Neural progenitor cell (in vitro differentiated cells): ENCODE data around the gene PFDN4. TPM values are rescaled to one million over a fixed set of nuclear protein-coding genes. Genes with fewer than 3 reads are reported as not detected.

Experiments used
- DNase-seq: peaks from one replicate; pipeline ENCODE4 v3.0.0-alpha.2; 2016; ENCODE audit warnings: low spot score
- H2AFZ ChIP-seq: fragments of 200-600 bp; sonication (generic); replicated peaks from 2 replicates; pipeline ENCODE4 v1.6.1; 2016; ENCODE audit warnings: antibody characterized with exemption
- H3F3A ChIP-seq: fragments of 200-600 bp; sonication (generic); 2 replicates; pipeline ENCODE4 v1.6.1; 2016; ENCODE audit warnings: antibody characterized with exemption, low read depth
- H3K27ac ChIP-seq: fragments of 200-600 bp; sonication (generic); 2 replicates; pipeline ENCODE4 v1.5.1; 2016; ENCODE audit warnings: mild to moderate bottlenecking
- H3K27me3 ChIP-seq: fragments of 200-600 bp; sonication (generic); 2 replicates; pipeline ENCODE4 v1.6.1; 2016; ENCODE audit warnings: mild to moderate bottlenecking, moderate library complexity
- H3K36me3 ChIP-seq: fragments of 200-600 bp; sonication (generic); 2 replicates; pipeline ENCODE4 v1.5.1; 2016
- H3K4me1 ChIP-seq: fragments of 200-600 bp; sonication (generic); 2 replicates; pipeline ENCODE4 v1.6.1; 2016; ENCODE audit warnings: mixed run types
- H3K4me2 ChIP-seq: fragments of 200-600 bp; sonication (generic); 2 replicates; pipeline ENCODE4 v1.6.1; 2016
- H3K4me3 ChIP-seq: fragments of 200-600 bp; sonication (generic); 2 replicates; pipeline ENCODE4 v1.5.1; 2016
- H3K79me2 ChIP-seq: fragments of 200-600 bp; sonication (generic); 2 replicates; pipeline ENCODE4 v1.6.1; 2016; ENCODE audit warnings: low read depth
- H3K9ac ChIP-seq: fragments of 200-600 bp; sonication (generic); 2 replicates; pipeline ENCODE4 v1.6.1; 2016
- H3K9me3 ChIP-seq: fragments of 200-600 bp; sonication (generic); 2 replicates; pipeline ENCODE4 v1.5.1; 2016; ENCODE audit warnings: low read depth
- H4K20me1 ChIP-seq: fragments of 200-600 bp; sonication (generic); 2 replicates; pipeline ENCODE4 v1.6.1; 2016; ENCODE audit warnings: low read depth
- H3K27ac Mint-ChIP-seq: 3 replicates; pipeline ENCODE4 v1.8.0; 2021; ENCODE audit warnings: mixed read lengths
- H3K27me3 Mint-ChIP-seq: 2 replicates; pipeline ENCODE4 v1.8.0; 2022; ENCODE audit warnings: low read depth, mild to moderate bottlenecking, inconsistent platforms, moderate library complexity, mixed read lengths; ENCODE audit not compliant: insufficient read depth
- H3K36me3 Mint-ChIP-seq: 3 replicates; pipeline ENCODE4 v1.8.0; 2021; ENCODE audit warnings: mixed read lengths
- H3K4me1 Mint-ChIP-seq: 3 replicates; pipeline ENCODE4 v1.8.0; 2021; ENCODE audit warnings: mixed read lengths
- H3K4me3 Mint-ChIP-seq: 3 replicates; pipeline ENCODE4 v1.8.0; 2021; ENCODE audit warnings: mild to moderate bottlenecking, moderate library complexity, mixed read lengths
- H3K9me3 Mint-ChIP-seq: 3 replicates; pipeline ENCODE4 v1.8.0; 2020; ENCODE audit warnings: mixed read lengths
- EZH2 ChIP-seq: fragments of 200-600 bp; sonication (generic); IDR thresholded peaks from 2 replicates; pipeline ENCODE4 v1.6.1; 2017; ENCODE audit warnings: antibody characterized with exemption, mild to moderate bottlenecking, moderate library complexity
- EZH2phosphoT487 ChIP-seq: fragments of 200-600 bp; sonication (generic); IDR thresholded peaks from 2 replicates; pipeline ENCODE4 v1.6.1; 2017; ENCODE audit warnings: antibody characterized with exemption
- total RNA-seq: library from RNA; depleted of rRNA; stranded (reverse); fragments of >200 nt; gene quantifications from 2 replicates; pipeline ENCODE4 v1.2.3, GENCODE V29; 2015; ENCODE audit warnings: low replicate concordance
- TF ChIP-seq, protein P1 (sequence below): fragments of 200-600 bp; sonication (generic); IDR thresholded peaks from 2 replicates; pipeline ENCODE4 v1.5.1; 2017; ENCODE audit warnings: antibody characterized with exemption, mild to moderate bottlenecking

PFDN4 gene
- total RNA-seq, 1 donor from 2014 or later = 597 TPM

DNA sequence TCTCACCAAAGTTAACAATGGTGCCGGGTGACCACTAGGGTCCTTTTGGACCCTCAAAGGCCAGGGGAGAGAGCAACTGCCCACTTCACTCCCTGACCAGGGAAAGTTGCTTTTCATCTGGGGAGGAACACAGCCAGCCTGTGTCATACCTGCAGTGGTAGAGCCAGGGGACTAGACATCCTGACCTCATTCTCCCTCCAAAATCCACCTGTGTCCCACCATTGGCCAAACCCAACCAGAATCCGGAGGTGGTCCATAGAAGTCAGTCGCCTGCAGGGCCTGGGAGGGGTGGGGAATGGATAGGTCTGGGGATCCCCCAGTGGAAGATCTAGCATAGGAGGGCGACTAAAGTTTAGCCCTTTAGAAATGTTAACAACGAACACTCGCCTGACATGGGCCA lies 12.8 kb downstream of the PFDN4 start:
- Mint-ChIP-seq H3K9me3 (no peaks in the 10 kb centered on the region), H3K4me1 (peaks cover 42% of the 10 kb centered on the region), H3K36me3 (peaks cover 19% of the 10 kb centered on the region), H3K27me3 (no peaks in the 10 kb centered on the region), H3K4me3 (no peak overlapping the region), H3K27ac (peak overlapping the region; percentile 3)
- Histone ChIP-seq H3K4me1 (peaks cover 33% of the 10 kb centered on the region), H3K79me2 (peaks cover 5% of the 10 kb centered on the region), H3K4me2 (no peak overlapping the region), H3K27me3 (no peaks in the 10 kb centered on the region), H3K36me3 (peaks cover 14% of the 10 kb centered on the region), H3K27ac (no peak overlapping the region), H3F3A (peaks cover 38% of the 10 kb centered on the region), H2AFZ (no peak overlapping the region), H4K20me1 (no peaks in the 10 kb centered on the region), H3K4me3 (no peak overlapping the region), H3K9me3 (no peaks in the 10 kb centered on the region), H3K9ac (no peak overlapping the region)
- TF ChIP-seq EZH2phosphoT487 = no peak
- TF ChIP-seq, protein P1, sequence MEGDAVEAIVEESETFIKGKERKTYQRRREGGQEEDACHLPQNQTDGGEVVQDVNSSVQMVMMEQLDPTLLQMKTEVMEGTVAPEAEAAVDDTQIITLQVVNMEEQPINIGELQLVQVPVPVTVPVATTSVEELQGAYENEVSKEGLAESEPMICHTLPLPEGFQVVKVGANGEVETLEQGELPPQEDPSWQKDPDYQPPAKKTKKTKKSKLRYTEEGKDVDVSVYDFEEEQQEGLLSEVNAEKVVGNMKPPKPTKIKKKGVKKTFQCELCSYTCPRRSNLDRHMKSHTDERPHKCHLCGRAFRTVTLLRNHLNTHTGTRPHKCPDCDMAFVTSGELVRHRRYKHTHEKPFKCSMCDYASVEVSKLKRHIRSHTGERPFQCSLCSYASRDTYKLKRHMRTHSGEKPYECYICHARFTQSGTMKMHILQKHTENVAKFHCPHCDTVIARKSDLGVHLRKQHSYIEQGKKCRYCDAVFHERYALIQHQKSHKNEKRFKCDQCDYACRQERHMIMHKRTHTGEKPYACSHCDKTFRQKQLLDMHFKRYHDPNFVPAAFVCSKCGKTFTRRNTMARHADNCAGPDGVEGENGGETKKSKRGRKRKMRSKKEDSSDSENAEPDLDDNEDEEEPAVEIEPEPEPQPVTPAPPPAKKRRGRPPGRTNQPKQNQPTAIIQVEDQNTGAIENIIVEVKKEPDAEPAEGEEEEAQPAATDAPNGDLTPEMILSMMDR = no peak
- TF ChIP-seq EZH2 = no peak
- no peak for DNase-seq

DNA sequence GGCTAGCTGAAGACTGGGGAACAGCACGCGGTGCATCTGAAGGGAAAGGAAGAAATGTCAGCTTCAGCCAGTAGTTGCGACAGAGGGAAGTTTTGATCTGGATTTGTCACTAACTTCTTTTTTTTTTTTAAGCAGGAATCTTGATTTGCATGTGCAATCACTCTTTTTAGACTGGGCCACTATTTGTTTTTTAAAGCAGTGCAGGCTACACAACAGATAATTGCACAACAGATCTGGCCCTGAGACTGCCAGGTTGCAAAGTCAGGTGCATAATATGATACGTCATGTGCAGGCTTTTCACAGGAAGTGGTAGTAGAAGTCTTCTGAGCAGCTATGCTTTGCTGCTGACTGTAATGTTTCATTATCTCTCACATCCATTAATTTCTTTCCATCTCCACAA lies 13.5 kb downstream of the PFDN4 start:
- Mint-ChIP-seq H3K4me1 (peaks cover 42% of the 10 kb centered on the region), H3K27me3 (peaks cover 2% of the 10 kb centered on the region), H3K4me3 (no peak overlapping the region), H3K36me3 (peaks cover 12% of the 10 kb centered on the region), H3K27ac (peak overlapping the region; percentile 34), H3K9me3 (no peaks in the 10 kb centered on the region)
- peaks cover 33% of the 10 kb centered on the region for H3K4me1 ChIP-seq
- H3K4me3 ChIP-seq = no peak overlapping the region
- H3K79me2 ChIP-seq = no peaks in the 10 kb centered on the region
- no peak for TF ChIP-seq EZH2phosphoT487
- TF ChIP-seq, protein P1 = no peak
- TF ChIP-seq EZH2 = no peak
- H3K9ac ChIP-seq = no peak overlapping the region
- no peaks in the 10 kb centered on the region for H4K20me1 ChIP-seq
- H2AFZ ChIP-seq = no peak overlapping the region
- no peak overlapping the region for H3K27ac ChIP-seq
- peaks cover 7% of the 10 kb centered on the region for H3K36me3 ChIP-seq
- H3K4me2 ChIP-seq = no peak overlapping the region
- H3F3A ChIP-seq = peaks cover 38% of the 10 kb centered on the region
- H3K9me3 ChIP-seq = no peaks in the 10 kb centered on the region
- H3K27me3 ChIP-seq = no peaks in the 10 kb centered on the region
- no peak for DNase-seq

DNA sequence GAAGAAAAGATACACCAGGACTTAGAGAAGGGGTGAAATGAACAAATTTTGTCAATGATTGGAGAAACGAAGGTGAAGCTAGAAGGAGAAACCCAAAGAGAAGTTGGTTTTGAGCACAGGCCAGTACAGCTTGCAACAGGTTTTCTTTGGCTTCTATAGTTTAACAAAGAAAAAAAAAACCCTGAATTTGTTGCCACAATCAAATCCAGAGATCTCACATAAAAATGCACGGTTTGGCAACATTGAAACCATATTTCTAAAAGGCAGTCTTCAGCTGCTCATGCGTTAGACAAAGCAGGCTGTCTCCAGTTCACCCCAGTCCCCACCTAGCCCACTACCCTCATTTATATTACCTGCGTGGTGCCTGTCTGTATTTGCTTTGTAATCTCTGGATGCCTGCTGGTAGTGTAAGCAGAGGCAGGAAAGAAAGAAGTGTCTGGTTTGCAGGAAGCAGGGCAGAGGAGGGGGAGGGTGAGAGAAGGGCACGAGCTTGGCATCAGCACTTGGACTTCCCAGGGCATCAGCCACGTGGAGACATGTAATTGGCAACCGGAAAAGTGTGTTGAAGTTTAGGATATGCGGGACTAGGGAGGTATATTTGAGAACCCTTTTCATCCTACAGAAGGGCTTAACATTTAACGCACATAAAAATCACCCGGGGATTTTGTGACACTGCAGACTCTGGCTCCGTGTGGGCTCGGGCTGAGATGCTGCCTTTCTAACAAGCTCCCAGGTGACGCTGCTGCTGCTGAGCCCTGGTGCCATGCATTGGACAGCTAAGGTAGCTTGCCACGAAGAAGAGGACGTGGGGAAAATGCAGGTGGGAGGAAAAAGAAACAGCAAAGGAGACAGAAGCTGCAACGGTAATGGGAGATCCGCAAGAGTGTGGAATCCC lies 14.4 kb downstream of the PFDN4 start:
- H3K79me2 ChIP-seq = no peaks in the 10 kb centered on the region
- no peak for TF ChIP-seq EZH2
- TF ChIP-seq EZH2phosphoT487 = no peak
- no peaks in the 10 kb centered on the region for H4K20me1 ChIP-seq
- H3K27me3 ChIP-seq = no peaks in the 10 kb centered on the region
- no peak overlapping the region for H3K4me3 ChIP-seq
- H3K4me1 ChIP-seq = peaks cover 33% of the 10 kb centered on the region
- no peaks in the 10 kb centered on the region for H3K9me3 Mint-ChIP-seq
- H3K27ac ChIP-seq = no peak overlapping the region
- no peaks in the 10 kb centered on the region for H3K9me3 ChIP-seq
- no peak overlapping the region for H3K4me3 Mint-ChIP-seq
- H3K27ac Mint-ChIP-seq = peak overlapping the region; percentile 84
- no peak overlapping the region for H2AFZ ChIP-seq
- peaks cover 7% of the 10 kb centered on the region for H3K36me3 ChIP-seq
- no peak overlapping the region for H3K4me2 ChIP-seq
- no peak for DNase-seq
- H3F3A ChIP-seq = peaks cover 38% of the 10 kb centered on the region
- H3K9ac ChIP-seq = no peak overlapping the region
- peaks cover 4% of the 10 kb centered on the region for H3K27me3 Mint-ChIP-seq
- peaks cover 42% of the 10 kb centered on the region for H3K4me1 Mint-ChIP-seq
- H3K36me3 Mint-ChIP-seq = peaks cover 7% of the 10 kb centered on the region

DNA sequence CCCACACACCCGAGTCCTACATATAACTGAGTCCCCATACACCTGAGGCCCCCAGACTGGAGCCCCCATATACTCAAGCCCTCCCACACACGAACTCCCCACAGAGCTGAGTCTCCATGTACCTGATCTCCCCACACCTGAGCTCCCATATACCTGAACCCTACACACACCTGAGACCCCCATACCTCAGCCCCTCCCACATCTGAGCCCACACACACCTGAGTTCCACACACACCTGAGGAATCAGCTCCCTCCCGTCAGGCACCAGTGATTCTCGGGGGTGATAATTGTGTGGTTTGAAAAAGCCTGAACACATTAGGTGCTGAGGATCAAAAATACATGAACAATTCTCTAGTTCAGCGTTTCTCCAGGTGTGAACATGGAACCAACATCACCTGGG lies 15.4 kb downstream of the PFDN4 start:
- Histone ChIP-seq H3F3A (peaks cover 38% of the 10 kb centered on the region), H3K79me2 (no peaks in the 10 kb centered on the region), H3K4me3 (no peak overlapping the region), H3K9me3 (no peaks in the 10 kb centered on the region), H3K27me3 (no peaks in the 10 kb centered on the region), H2AFZ (no peak overlapping the region), H3K9ac (no peak overlapping the region), H3K4me1 (peaks cover 33% of the 10 kb centered on the region), H3K27ac (no peak overlapping the region), H4K20me1 (no peaks in the 10 kb centered on the region), H3K4me2 (peak overlapping the region; percentile 66), H3K36me3 (peaks cover 7% of the 10 kb centered on the region)
- Mint-ChIP-seq H3K27me3 (peaks cover 4% of the 10 kb centered on the region), H3K36me3 (peaks cover 6% of the 10 kb centered on the region), H3K9me3 (no peaks in the 10 kb centered on the region), H3K4me1 (peaks cover 42% of the 10 kb centered on the region), H3K4me3 (no peak overlapping the region), H3K27ac (peak overlapping the region; percentile 73)
- DNase-seq = no peak
- TF ChIP-seq, protein P1 = no peak
- no peak for TF ChIP-seq EZH2
- TF ChIP-seq EZH2phosphoT487 = no peak
